ENCODE data around the gene TNFAIP8L1. TPM values are rescaled to one million over a fixed set of nuclear protein-coding genes. Genes with fewer than 3 reads are reported as not detected.

TNFAIP8L1 gene
- total and polyA plus RNA-seq, 2 donors from 2014 or later, result 11.5 to 16.0 TPM

- no peak for FAIRE-seq
- no peak overlapping the region for H3K4me3 ChIP-seq (ENCODE audit: low read length in 3 of 3)
- TF ChIP-seq CTCF (IDR thresholded peaks at IDR 0.05; ENCODE audit: borderline replicate concordance, extremely low read depth, insufficient read depth), result no peak
- DNase-seq, result no peak
- H3K27ac ChIP-seq (ENCODE audit: low read depth in 2 of 2, low read length in 2 of 2), result no peak overlapping the region
- H3K36me3 ChIP-seq (ENCODE audit: control insufficient read depth in 2 of 3, insufficient read depth in 3 of 3, low read length in 3 of 3), result no peaks in the 10 kb centered on the region
- H3K9me3 ChIP-seq (ENCODE audit: control insufficient read depth in 2 of 3, insufficient read depth in 1 of 3, low read length in 3 of 3), result no peaks in the 10 kb centered on the region
- H3K9ac ChIP-seq (ENCODE audit: low read length in 3 of 3), result no peak overlapping the region
- H3K4me1 ChIP-seq (ENCODE audit: control insufficient read depth in 2 of 3, insufficient read depth in 2 of 3, low read depth in 1 of 3, low read length in 3 of 3), result no peaks in the 10 kb centered on the region
- intact Hi-C loops (cut with DNase I), result no loop called here
- no peaks in the 10 kb centered on the region for H3K27me3 ChIP-seq (ENCODE audit: control insufficient read depth, insufficient read depth, low read length)
These were observed 16.5 kb upstream of the TNFAIP8L1 start for GRCh38 chr19:4622695-4623421.

GRCh38 chr19:4624301-4624700, 15.0 kb upstream of the TNFAIP8L1 start:
- no peak for TF ChIP-seq CTCF (IDR thresholded peaks at IDR 0.05; ENCODE audit: borderline replicate concordance, extremely low read depth, insufficient read depth)
- intact Hi-C loops (cut with DNase I), result no loop called here
- no peaks in the 10 kb centered on the region for H3K9me3 ChIP-seq (ENCODE audit: control insufficient read depth in 2 of 3, insufficient read depth in 1 of 3, low read length in 3 of 3)
- FAIRE-seq (no peak), DNase-seq (no peak)
- H3K4me1 ChIP-seq (ENCODE audit: control insufficient read depth in 2 of 3, insufficient read depth in 2 of 3, low read depth in 1 of 3, low read length in 3 of 3), result no peaks in the 10 kb centered on the region
- H3K27ac ChIP-seq (ENCODE audit: low read depth in 2 of 2, low read length in 2 of 2), result no peak overlapping the region
- H3K36me3 ChIP-seq (ENCODE audit: control insufficient read depth in 2 of 3, insufficient read depth in 3 of 3, low read length in 3 of 3), result no peaks in the 10 kb centered on the region
- H3K9ac ChIP-seq (ENCODE audit: low read length in 3 of 3), result no peak overlapping the region
- H3K4me3 ChIP-seq (ENCODE audit: low read length in 3 of 3), result no peak overlapping the region
- no peaks in the 10 kb centered on the region for H3K27me3 ChIP-seq (ENCODE audit: control insufficient read depth, insufficient read depth, low read length)

- Histone ChIP-seq H3K36me3 (ENCODE audit: control insufficient read depth in 2 of 3, insufficient read depth in 3 of 3, low read length in 3 of 3) (no peaks in the 10 kb centered on the region), H3K4me1 (ENCODE audit: control insufficient read depth in 2 of 3, insufficient read depth in 2 of 3, low read depth in 1 of 3, low read length in 3 of 3) (no peaks in the 10 kb centered on the region), H3K27me3 (ENCODE audit: control insufficient read depth, insufficient read depth, low read length) (no peaks in the 10 kb centered on the region), H3K4me3 (ENCODE audit: low read length in 3 of 3) (no peak overlapping the region), H3K27ac (ENCODE audit: low read depth in 2 of 2, low read length in 2 of 2) (no peak overlapping the region), H3K9ac (ENCODE audit: low read length in 3 of 3) (no peak overlapping the region), H3K9me3 (ENCODE audit: control insufficient read depth in 2 of 3, insufficient read depth in 1 of 3, low read length in 3 of 3) (no peaks in the 10 kb centered on the region)
- intact Hi-C loops (cut with DNase I), result no loop called here
- FAIRE-seq, result no peak
- no peak for DNase-seq
- TF ChIP-seq CTCF (IDR thresholded peaks at IDR 0.05; ENCODE audit: borderline replicate concordance, extremely low read depth, insufficient read depth), result no peak
These were observed 14.5 kb upstream of the TNFAIP8L1 start for GRCh38 chr19:4624733-4625362.

Data from kidney (tissue), 14 donors.